Right lobe of liver (tissue), 6 donors: Measurements from ENCODE around the gene RASGRP1. TPM values are rescaled to one million over a fixed set of nuclear protein-coding genes. Genes with fewer than 3 reads are reported as not detected.

Experiments used
- ATAC-seq, 4 donors: fragments of 200-7000 bp; cut with Tn5 transposase; one replicate each; pipeline ENCODE4 v1.9.1; 2020; ENCODE audit warnings: mild to moderate bottlenecking in 4 of 4, moderate library complexity in 4 of 4
- DNase-seq, 3 donors: peaks; one replicate each; pipeline ENCODE4 v3.0.0-alpha.2; 2020
- H3K27ac ChIP-seq, 3 donors: fragments of 200-600 bp; one replicate each; pipeline ENCODE4 v1.8.0; 2022
- H3K27me3 ChIP-seq, 2 donors: fragments of 200-600 bp; one replicate each; pipeline ENCODE4 v1.8.0; 2022
- H3K36me3 ChIP-seq, 4 donors: fragments of 200-600 bp; sonication (generic) in 1 of 4; one replicate each; pipeline versions ENCODE4 v1.5.1 to v1.8.0; 2017 to 2022; ENCODE audit warnings: control low read depth in 1 of 4
- H3K4me1 ChIP-seq, 4 donors: fragments of 200-600 bp; sonication (generic) in 1 of 4; one replicate each; pipeline versions ENCODE4 v1.5.1 to v1.8.0; 2017 to 2022; ENCODE audit warnings: control low read depth in 1 of 4
- H3K4me3 ChIP-seq, 3 donors: fragments of 200-600 bp; one replicate each; pipeline ENCODE4 v1.8.0; 2022
- H3K9me3 ChIP-seq, 4 donors: fragments of 200-600 bp; sonication (generic) in 1 of 4; one replicate each; pipeline versions ENCODE4 v1.5.1 to v1.8.0; 2017 to 2022; ENCODE audit warnings: control low read depth in 1 of 4
- CTCF ChIP-seq, 4 donors: fragments of 200-600 bp in 3 of 4; fragments of 450-650 bp in 1 of 4; IDR thresholded peaks; one replicate each; pipeline versions ENCODE4 v1.5.1 to v1.8.0; 2016 to 2022; ENCODE audit warnings: antibody characterized with exemption in 4 of 4, mild to moderate bottlenecking in 2 of 4
- POLR2A ChIP-seq: fragments of 450-650 bp; IDR thresholded peaks from one replicate; pipeline ENCODE4 v1.6.1; 2017; ENCODE audit warnings: antibody characterized with exemption, mild to moderate bottlenecking
- WGBS: methylation state at CpG from one replicate; pipeline ENCODE4 v1.1.6; 2018; ENCODE audit warnings: low coverage, low lambda C conversion rate; ENCODE audit not compliant: insufficient coverage; ENCODE audit errors: missing lambda C conversion rate; 5-methylcytosine and 5-hydroxymethylcytosine counted together
- intact Hi-C, 2 donors: fragments of 100-400 bp; cut with DNase I; formaldehyde crosslinking; loops; one replicate each; pipeline versions ENCODE4 v1.11.2 to v1.14.1; 2022
- total RNA-seq, 6 experiments: library from RNA; depleted of rRNA in 2 of 6; stranded (reverse); fragments of >200 nt in 2 of 6; fragmentation: NEBNext Ultra II Directional in 3 of 6; extraction: Animal tissue kit (Norgen Biotek cat#: 25700) in 3 of 6; gene quantifications; one replicate each; pipeline versions ENCODE4 v1.1.0 to v1.2.4, GENCODE V29; 2016 to 2023
- donor health status: DM: no; HTN: yes; CAD: no.
- donor health status: DM: no; HTN: no; CAD: no.
- donor health status: DM: no; HTN: no; CAD: no.
- donor health status: DM: no; HTN: yes; CAD: no.
- donor health status: DM: no; HTN: yes; CAD: no.

RASGRP1 gene
- total RNA-seq, 6 experiments from 2014 or later: 0.11 to 0.64 (median 0.32) TPM

DNA sequence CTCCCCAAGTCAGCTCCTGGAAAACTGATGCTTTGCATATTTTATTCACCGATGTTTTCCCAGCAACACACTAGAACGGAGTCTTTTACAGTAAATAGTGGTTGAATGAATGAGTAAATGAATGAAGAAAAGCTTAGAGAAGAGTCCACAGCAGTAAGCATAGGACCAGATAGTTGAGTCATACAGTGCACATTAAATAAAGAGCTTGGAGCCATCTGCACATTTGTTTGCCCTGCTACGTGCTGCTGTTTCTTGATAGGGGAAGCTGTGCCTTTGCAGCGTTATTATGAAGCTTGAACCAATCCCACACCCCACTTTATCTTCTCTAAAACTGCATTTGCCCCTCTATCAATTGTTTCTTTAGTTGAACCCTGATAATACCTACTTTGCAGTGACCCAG is 109.5 kb downstream of the RASGRP1 start:
- intact Hi-C loops: no loop called here
- Histone ChIP-seq H3K36me3 (no peaks in the 10 kb centered on the region), H3K4me1 (peaks cover 0 to 13% (median 8%) of the 10 kb centered on the region in 4 donors), H3K27ac (peak overlapping the region; percentile 82 to 92 (median 87)), H3K27me3 (no peaks in the 10 kb centered on the region), H3K4me3 (peak overlapping the region; percentile 80 to 81 (median 80)), H3K9me3 (no peaks in the 10 kb centered on the region)
- ATAC-seq (no peak), DNase-seq (no peak)
- WGBS: 4% methylated on average over 4 of the region's 4 CpGs
- no peak for TF ChIP-seq CTCF (IDR thresholded peaks at IDR 0.05)
- no peak for TF ChIP-seq POLR2A

DNA sequence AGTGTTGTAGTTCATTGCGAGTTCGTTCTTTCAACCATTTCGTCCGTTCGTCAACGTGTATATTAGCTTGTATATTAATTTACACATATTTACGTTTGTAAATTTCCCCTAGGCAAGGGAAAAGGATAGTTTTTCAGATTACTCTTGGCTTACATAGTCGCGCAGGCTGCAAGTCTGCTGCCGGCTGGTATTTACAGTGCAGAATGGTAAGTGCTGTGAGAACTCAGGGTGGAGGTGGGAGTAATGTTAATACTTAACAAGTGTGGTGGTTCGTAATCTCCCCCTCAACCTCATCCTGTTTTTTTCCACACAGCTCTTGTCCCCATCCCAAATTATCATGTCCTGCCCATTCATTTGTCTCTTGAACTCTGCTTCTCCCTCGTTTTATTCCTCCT is 109.9 kb downstream of the RASGRP1 start:
- peak in 3 of 4 donors; percentile 17 to 20 (median 20) for ATAC-seq
- no peak for DNase-seq
- no peak for TF ChIP-seq POLR2A
- no peak for TF ChIP-seq CTCF (IDR thresholded peaks at IDR 0.05)
- H3K9me3 ChIP-seq: no peaks in the 10 kb centered on the region
- H3K4me1 ChIP-seq: peaks cover 0 to 13% (median 8%) of the 10 kb centered on the region in 4 donors
- WGBS: under 1% methylated on average over 12 of the region's 12 CpGs
- H3K27ac ChIP-seq: peak overlapping the region; percentile 82 to 92 (median 87)
- H3K27me3 ChIP-seq: no peaks in the 10 kb centered on the region
- intact Hi-C loops: no loop called here
- H3K4me3 ChIP-seq: peak overlapping the region; percentile 80 to 81 (median 80)
- no peaks in the 10 kb centered on the region for H3K36me3 ChIP-seq

GRCh38 chr15:38453971-38454695 is 110.5 kb downstream of the RASGRP1 start, which contains the start of gene FAM98B:
TSS of gene FAM98B (plus strand) at chr15:38454127. CDS start at chr15:38454162, 35 bp downstream.
- H3K27me3 ChIP-seq: no peaks in the 10 kb centered on the region
- intact Hi-C loops: no loop called here
- H3K27ac ChIP-seq: peak within 1 kb of the TSS; percentile 82 to 92 (median 87)
- under 1% methylated on average over 42 of the region's 49 CpGs for WGBS
- DNase-seq (peak; percentile 86 to 90 (median 88)), ATAC-seq (peak; percentile 96 to 98 (median 98))
- H3K4me1 ChIP-seq: peaks cover 0 to 13% (median 8%) of the 10 kb centered on the region in 4 donors
- H3K4me3 ChIP-seq: peak within 1 kb of the TSS; percentile 80 to 81 (median 80)
- no peaks in the 10 kb centered on the region for H3K9me3 ChIP-seq
- H3K36me3 ChIP-seq: no peaks in the 10 kb centered on the region
- peak in 1 of 4 donors; percentile 3 for TF ChIP-seq CTCF (IDR thresholded peaks at IDR 0.05)
- TF ChIP-seq POLR2A: peak; percentile 58

GRCh38 chr15:38441130-38441519 is 123.5 kb downstream of the RASGRP1 start:
- ATAC-seq: no peak
- H3K9me3 ChIP-seq: no peaks in the 10 kb centered on the region
- no peak overlapping the region for H3K4me3 ChIP-seq
- intact Hi-C loops: loop anchor here in 1 of 2 donors (10.0 kb wide), 1 partner anchor 234 kb away; no protein-coding TSS in a partner anchor
- no peak for DNase-seq
- H3K4me1 ChIP-seq: peaks cover 0 to 3% (median 0%) of the 10 kb centered on the region in 4 donors
- TF ChIP-seq POLR2A (no peak), CTCF (IDR thresholded peaks at IDR 0.05) (no peak)
- no peaks in the 10 kb centered on the region for H3K36me3 ChIP-seq
- H3K27me3 ChIP-seq: no peaks in the 10 kb centered on the region
- no peak overlapping the region for H3K27ac ChIP-seq
- 70% methylated on average over 2 of the region's 3 CpGs for WGBS
